GM21529 (cell line): Measurements from ENCODE around the gene BSPRY.
A peak's percentile ranks its signal among the peaks of the same experiment; 100 is the strongest.

ENCODE experiments used
- ATAC-seq: cut with Tn5 transposase; IDR thresholded peaks from one replicate; pipeline ENCODE4 v1.9.1; 2021; ENCODE audit not compliant: unreplicated experiment

The BSPRY gene

DNA sequence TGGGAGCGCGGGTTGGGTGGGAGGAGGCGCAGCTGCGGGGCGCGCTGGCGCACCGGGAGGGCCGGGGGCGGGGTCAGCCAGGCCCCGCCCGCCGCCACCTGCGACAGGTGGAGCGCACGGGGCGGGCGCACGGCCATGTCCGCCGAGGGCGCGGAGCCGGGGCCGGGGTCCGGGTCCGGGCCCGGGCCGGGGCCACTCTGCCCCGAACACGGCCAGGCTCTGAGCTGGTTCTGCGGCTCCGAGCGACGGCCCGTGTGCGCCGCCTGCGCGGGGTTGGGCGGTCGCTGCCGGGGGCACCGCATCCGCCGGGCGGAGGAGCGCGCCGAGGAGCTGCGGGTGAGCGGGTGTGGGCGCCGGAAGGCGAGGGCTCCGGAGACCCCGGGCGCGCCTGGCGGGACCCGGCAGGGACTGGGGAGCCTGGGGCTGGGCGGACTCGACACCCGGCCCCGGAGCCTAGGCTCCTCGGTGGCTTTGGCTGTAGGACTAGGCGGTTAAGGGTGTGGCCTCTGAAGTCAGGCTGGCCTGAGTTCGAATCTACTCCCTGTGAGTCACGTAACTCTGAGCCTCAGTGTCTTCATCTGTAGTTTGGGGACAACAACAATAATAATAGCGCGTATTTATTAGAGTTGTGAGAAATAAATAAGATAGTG lies at the start of gene BSPRY:
Gene BSPRY (plus strand): TSS at position 97 of the 650 bp plus-strand sequence. CDS start 39 bp downstream, at position 136.
- peak; percentile 36 for ATAC-seq

DNA sequence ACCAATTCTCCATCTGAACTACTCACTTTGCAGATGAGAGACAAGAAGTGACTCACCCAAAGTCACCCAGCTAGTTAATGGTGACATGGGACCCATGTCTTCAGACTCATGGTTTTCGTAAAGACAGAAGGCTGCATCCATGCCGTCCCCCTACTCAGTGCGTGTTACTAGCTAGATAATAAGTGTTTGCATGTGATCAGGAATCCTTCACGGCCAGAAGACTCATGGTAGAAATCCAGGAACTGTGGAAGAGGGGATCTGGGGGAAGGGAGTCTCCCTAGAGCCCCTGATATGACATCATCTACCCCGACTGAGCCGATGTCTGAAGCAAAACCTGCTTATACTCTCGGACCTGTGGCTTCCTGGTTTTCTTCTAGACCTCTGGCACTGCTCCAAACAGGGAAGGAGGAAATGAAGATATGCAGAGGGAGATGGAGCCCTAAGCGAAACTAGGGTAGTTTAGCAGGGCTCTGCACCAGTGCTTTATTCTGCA lies 49.5 kb upstream of the BSPRY start:
- ATAC-seq, result no peak

DNA sequence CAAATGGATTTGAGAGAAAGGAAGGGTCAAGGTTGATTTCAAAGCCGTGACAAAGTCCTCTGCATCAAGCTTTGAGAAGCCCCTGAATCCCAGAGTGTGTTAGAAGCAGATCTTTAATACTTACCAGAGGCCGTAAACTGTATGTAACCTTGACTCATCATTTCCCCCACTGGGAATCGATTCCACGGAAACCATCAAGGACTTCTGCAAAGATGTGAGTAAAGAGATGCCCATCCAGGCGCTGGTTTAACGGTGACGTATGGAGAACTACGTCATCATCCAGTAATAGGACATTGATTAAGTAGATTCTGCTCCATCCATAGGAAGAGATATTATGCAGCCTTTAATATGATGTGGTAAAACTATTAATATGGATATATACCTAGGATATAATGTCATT lies 47.8 kb upstream of the BSPRY start:
- no peak for ATAC-seq

- no peak for ATAC-seq
Observed at GRCh38 chr9:113302792-113303418, 46.4 kb upstream of the BSPRY start, which contains the start of gene RNF183. Gene RNF183 (minus strand): TSS chr9:113303376. CDS start chr9:113298184, 5,192 bp downstream.

GRCh38 chr9:113306566-113306965 lies 42.8 kb upstream of the BSPRY start:
- no peak for ATAC-seq

DNA sequence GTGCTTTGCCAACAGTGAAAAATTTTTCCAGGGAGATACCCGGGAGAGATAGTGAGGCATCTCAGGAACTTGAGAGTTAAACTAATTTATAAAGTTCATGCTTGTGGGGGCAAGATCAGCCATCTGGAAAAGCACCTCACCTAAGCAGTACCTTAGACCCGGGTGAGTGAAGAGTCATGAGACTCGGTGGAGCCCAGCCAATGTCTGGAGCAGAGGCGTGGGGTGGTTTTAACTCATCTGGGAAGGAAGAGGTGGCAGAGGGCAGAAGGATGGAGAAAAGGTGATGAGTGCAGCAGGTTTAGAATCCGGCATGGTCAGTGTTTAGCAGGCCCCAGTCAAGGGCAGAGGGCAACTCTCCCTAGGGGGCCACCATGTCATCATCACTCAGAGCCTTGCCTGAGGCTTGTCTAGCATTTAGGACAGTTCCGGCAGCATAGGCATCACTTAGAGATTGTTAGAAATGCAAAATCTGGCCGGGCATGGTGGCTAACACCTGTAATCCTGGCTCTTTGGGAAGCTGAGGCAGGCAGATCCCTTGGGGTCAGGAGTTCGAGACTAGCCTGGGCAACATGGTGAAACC lies 41.9 kb upstream of the BSPRY start:
- ATAC-seq, result no peak

- no peak for ATAC-seq
Observed at GRCh38 chr9:113309204-113309813, 40.0 kb upstream of the BSPRY start.

DNA sequence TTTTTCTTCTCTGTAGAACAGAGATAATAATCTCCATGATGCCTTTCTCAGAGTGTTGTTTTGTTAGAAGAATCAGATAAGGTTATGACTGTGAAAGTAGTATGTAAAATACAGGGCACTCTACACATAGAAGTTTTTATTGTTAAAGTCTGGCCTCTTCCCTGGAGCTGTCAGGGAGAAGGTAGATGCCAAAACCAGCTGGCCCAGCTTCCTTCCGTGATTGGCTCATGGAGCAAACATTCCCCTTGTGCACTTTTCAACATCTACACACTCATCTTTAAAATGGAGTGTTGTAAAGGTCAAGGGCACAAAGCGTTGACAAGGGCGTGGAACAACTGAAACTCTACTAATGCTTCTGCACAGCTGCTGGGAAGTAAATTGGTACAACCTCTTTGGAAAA lies 38.8 kb upstream of the BSPRY start:
- ATAC-seq, result no peak

GRCh38 chr9:113311961-113312360 lies 37.4 kb upstream of the BSPRY start:
- no peak for ATAC-seq

GRCh38 chr9:113313261-113313660 lies 36.1 kb upstream of the BSPRY start:
- ATAC-seq, result no peak

DNA sequence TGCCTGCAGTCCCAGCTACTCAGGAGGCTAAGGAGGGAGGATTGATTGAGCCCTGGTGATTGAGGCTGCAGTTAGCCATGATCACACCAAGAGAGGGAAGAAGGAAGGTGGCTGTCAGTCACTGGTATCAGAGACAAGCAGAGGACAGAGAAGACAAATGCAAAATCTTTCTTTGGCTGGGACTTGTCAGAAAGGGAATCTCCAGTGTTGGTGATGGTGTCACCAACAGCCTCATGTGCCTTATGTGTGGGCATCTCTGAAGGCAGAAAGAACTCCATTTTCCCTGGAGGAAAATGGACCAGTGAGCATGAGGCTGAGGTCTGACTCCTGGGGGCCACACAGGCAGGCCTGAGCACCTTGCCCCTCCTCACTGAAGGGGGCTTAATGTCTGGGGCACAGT lies 34.1 kb upstream of the BSPRY start:
- no peak for ATAC-seq

DNA sequence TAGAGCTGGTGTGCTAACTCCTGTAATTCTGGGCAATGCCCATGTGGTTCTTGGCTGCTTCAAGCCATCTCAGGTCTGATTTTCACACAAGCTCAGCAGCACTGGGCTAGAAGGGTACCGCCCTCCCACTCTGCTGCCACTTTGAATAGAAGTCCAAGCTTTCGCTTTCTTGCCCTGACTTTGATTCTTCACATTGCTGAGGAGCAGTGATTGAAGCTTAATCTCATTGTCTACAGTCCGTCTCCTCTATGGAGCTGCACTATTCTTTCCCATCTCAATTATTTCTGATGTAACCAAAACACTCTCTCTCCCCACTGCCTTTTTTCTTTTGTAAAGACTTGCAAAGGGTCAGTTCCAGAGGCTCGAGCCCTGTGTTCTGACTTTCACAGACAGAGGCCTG lies 33.3 kb upstream of the BSPRY start:
- no peak for ATAC-seq

GRCh38 chr9:113317777-113318176 lies 31.6 kb upstream of the BSPRY start:
- ATAC-seq, result no peak

DNA sequence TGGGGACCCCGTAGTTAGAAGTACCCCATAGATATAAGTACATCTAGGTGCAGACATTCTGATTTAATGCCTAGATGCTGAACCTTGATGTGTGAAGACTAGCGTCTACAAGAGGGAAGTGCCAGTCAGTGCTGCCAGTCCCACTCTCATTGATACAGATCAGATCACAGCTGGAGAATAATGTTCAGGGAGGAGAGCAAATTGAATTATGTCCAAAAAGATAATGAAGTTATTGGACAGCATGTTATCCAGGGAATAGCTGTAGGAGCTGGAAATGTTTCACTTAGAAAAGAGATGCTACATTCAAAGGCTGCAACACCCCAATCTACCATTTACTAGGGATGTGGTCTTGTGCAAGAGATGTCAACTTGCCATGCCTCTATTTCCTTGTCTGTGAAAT lies 30.3 kb upstream of the BSPRY start:
- no peak for ATAC-seq

DNA sequence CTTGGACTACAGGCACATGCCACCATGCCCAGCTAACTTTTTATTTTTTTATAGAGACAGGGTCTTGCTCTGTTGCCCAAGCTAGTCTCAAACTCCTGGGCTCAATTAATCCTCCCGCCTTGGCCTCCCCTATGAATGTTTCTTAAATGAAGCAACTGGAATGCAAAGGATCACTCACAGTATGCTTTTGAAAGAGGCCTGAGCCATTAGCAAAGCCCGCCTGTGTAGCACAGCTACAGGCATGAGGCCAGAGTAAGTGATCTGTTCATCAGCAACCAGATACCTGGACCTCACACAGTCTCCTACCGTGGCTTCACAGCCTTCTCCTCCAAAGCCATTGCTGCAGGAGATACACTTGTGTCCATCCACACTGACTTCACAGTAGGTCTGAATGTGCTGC lies 29.3 kb upstream of the BSPRY start:
- no peak for ATAC-seq

- ATAC-seq, result no peak
Observed at GRCh38 chr9:113322671-113323070, 26.7 kb upstream of the BSPRY start.

DNA sequence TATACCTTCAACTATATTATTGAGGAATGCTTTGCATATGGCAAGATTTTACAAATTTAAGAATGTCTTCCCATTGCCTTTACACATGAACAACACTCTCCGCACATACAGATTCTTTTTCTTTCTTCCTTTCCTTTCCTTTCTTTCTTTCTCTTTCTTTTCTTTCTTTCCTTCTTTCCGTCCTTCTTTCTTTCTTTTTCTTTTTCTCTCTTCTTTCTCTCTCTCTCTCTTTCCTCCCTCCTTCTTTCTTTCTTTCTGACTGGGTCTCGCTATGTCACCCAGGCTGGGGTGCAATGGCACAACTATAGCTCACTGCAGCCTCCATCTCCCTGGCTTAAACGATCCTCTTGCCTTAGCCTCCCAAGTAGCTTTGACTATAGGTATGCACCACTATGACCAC lies 23.1 kb upstream of the BSPRY start:
- ATAC-seq, result no peak

DNA sequence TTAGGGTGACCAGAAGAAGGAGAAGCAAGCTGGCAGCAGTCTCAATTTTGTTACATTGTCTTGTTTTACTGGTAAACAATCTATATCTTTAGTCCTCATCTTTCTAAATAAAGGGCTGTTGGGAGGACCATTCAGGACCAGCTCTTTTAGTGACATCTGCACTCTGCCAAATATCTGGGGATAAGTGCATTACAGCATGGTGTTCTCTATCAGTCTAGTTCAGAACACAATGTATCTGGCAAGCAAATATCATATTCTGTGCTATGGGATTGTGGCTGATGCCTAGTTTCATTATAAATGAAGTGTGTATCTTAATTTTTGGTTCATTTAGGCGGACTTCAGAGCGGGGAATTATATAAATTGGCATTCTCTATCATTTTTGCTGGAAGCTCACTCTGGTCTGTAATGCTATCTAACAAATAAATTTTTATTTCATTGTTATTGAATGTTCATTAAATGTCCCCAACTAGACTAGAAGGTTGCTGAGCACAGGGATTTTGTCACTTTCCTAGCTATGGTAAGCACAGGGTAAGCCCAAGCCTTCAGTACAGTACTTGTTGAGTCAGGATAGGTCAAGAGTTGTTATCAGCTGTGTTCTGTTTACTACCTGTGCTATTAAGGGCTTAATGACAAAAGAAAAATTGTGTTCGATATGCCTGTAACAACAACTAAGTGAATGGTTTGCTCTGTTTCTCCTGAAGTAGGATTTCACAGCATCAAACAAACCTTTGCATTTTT lies 21.1 kb upstream of the BSPRY start:
- ATAC-seq, result no peak

DNA sequence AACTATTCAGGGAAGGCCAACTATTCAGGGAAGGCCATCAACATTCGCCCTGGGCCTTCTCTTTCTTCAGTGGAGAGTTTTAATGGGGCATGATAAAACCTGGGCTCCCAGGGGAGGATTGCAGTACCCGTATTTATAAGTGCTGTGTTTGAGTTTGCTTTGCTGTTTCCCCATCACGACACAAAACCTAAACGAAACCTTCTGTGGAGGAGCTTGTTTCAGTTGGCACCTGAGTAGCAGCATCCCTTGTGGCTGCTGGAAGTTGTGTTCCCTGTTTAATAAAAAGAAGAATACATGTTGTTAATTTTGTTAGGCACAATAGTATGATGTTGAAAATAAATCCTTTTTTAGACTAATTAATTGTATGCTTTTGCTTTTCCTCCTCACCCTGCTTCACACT lies 17.6 kb upstream of the BSPRY start:
- no peak for ATAC-seq

DNA sequence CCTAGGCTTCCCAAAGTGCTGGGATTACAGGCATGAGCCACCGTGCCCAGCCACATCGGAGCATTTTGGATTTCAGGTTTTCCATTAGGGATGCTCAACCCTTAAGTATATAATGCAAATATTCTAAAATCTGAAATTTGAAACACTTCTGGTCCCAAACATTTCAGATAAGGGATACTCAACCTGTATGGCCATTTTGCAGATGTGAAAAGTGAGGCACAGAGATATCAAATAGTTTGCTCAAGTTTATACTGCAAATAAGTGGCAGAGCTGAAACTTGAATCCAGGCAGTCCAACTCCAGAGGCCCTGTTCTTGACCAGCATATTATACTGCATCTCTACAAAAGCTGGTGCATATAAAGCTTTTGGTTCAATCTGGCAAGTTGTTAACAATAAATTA lies 11.6 kb upstream of the BSPRY start:
- ATAC-seq, result no peak

DNA sequence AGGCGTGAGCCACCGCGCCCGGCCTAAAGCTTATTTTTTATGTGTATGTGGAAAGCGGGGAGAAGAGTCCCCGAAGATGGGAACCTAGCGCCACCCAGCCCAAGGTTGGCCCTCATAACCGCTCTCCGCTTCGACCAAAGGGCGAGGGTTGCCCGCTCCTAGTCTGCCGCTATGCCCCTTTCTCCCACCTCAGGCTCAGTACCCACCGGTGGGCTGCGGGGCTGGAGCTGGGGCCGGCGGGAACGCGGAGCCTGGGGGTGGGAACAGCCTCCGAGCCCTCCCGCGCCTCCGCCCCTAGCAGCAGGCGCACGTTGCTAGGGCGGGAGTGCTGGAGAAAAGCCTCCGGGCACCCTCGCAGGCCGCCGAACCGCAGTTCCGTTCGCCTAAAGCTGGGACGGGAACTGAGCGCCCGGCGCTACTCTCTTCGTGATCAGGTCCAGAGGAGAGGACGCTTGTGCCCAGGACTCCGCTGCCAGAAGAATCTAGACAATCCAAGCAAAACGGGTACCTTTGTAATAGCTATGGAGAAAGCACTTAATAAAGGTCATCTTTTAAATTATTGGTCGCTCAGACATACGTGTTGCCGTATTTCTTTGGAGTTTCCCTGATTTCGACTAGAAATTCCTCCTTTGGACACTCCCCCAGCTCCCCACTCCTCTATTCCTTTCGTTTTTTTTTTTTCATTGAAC lies 9.2 kb upstream of the BSPRY start, which contains the start of gene WDR31:
Gene WDR31 (minus strand): TSS at position 265 of the 689 bp plus-strand sequence. CDS start 8,253 bp downstream, outside the sequence.
- peak; percentile 98 for ATAC-seq
